Heart left ventricle (tissue), 16 donors: Measurements from ENCODE around the gene SPECC1L. TPM values are rescaled to one million over a fixed set of nuclear protein-coding genes. Genes with fewer than 3 reads are reported as not detected.
"Not testable (repeated sequence)": the region's sequence is repeated elsewhere in the genome, so short reads cannot be mapped to it uniquely, and the experiment has no call there.

Source experiments
- ATAC-seq, 4 donors: fragments of 200-7000 bp; cut with Tn5 transposase; one replicate each; pipeline ENCODE4 v1.9.1; 2020 to 2022; ENCODE audit warnings: moderate library complexity in 4 of 4, mild to moderate bottlenecking in 3 of 4, moderate number of reproducible peaks in 1 of 4
- DNase-seq, 5 donors: peaks; one replicate each; pipeline ENCODE4 v3.0.0-alpha.2; 2020
- H3K27ac ChIP-seq, 12 donors: fragments of 200-600 bp; sonication (generic) in 4 of 12; one replicate each; pipeline versions ENCODE4 v1.5.0 to v1.8.0; 2016 to 2022; ENCODE audit warnings: mild to moderate bottlenecking in 2 of 12
- H3K27me3 ChIP-seq, 9 donors: fragments of 200-600 bp; sonication (generic) in 2 of 9; one replicate each; pipeline versions ENCODE4 v1.5.1 to v1.8.0; 2016 to 2022; ENCODE audit warnings: mild to moderate bottlenecking in 3 of 9
- H3K36me3 ChIP-seq, 9 donors: fragments of 200-600 bp; sonication (generic) in 2 of 9; one replicate each; pipeline versions ENCODE4 v1.5.0 to v1.8.0; 2018 to 2022; ENCODE audit warnings: mild to moderate bottlenecking in 2 of 9
- H3K4me1 ChIP-seq, 12 donors: fragments of 200-600 bp; sonication (generic) in 4 of 12; one replicate each; pipeline versions ENCODE4 v1.5.0 to v1.8.0; 2016 to 2022; ENCODE audit warnings: mild to moderate bottlenecking in 3 of 12
- H3K4me3 ChIP-seq, 12 donors: fragments of 200-600 bp; sonication (generic) in 4 of 12; one replicate each; pipeline versions ENCODE4 v1.5.0 to v1.8.0; 2017 to 2022; ENCODE audit warnings: mild to moderate bottlenecking in 9 of 12, moderate library complexity in 4 of 12
- H3K9me3 ChIP-seq, 12 donors: fragments of 200-600 bp; sonication (generic) in 4 of 12; one replicate each; pipeline versions ENCODE4 v1.5.0 to v1.8.0; 2016 to 2022; ENCODE audit warnings: mild to moderate bottlenecking in 1 of 12
- CTCF ChIP-seq, 12 donors: fragments of 200-600 bp; sonication (generic) in 4 of 12; IDR thresholded peaks; one replicate each; pipeline versions ENCODE4 v1.5.0 to v1.8.0; 2018 to 2022; ENCODE audit warnings: antibody characterized with exemption in 12 of 12, mild to moderate bottlenecking in 5 of 12
- POLR2A ChIP-seq, 2 donors: fragments of 450-650 bp; IDR thresholded peaks; one replicate each; pipeline ENCODE4 v1.6.1; 2017; ENCODE audit warnings: antibody characterized with exemption in 2 of 2, mild to moderate bottlenecking in 2 of 2, moderate library complexity in 2 of 2
- WGBS, 4 donors: extraction: QIAGEN DNeasy Blood & Tissue Kit in 2 of 4; methylation state at CpG; one replicate each; pipeline versions ENCODE4 v1.1.5 to v1.1.7; 2013 to 2018; 5-methylcytosine and 5-hydroxymethylcytosine counted together
- intact Hi-C, 10 donors: fragments of 100-400 bp; cut with DNase I; formaldehyde crosslinking; loops; one replicate each; pipeline versions ENCODE4 v1.11.1 to v1.14.2; 2022
- polyA plus RNA-seq, 2 donors: library from polyadenylated mRNA; stranded (reverse); fragments of 200-250 nt; gene quantifications; one replicate each; pipeline ENCODE4 v1.2.3, GENCODE V29; 2013
- total RNA-seq, 9 donors: library from RNA; depleted of rRNA in 2 of 9; stranded (reverse); fragments of >200 nt in 2 of 9; fragmentation: NEBNext Ultra II Directional in 3 of 9; extraction: Animal tissue kit (Norgen Biotek cat#: 25700) in 3 of 9; gene quantifications; one replicate each; pipeline versions ENCODE4 v1.1.0 to v1.2.4, GENCODE V29; 2016 to 2023
- donor health status: ischemic (EF 13 %, LVEDD 7.1; RV severe dilation, severe dysfunction).
- donor health status: healthy with polysubstance abuse.
- donor health status: DM: no; HTN: yes; CAD: no.
- donor health status: DM: no; HTN: no; CAD: no.
- donor health status: ischemic (EF 25% LVEDD 6.9; RV normal size, moderate dysfunction).
- donor health status: ischemic (EF 25% LVEDD 5.7; RV mildly dilated, moderate dysfunction).
- donor health status: healthy.
- donor health status: DM: yes; HTN: yes; CAD: no.
- donor health status: ischemic (EF 35%, LVEDD 5.7; RV mildly dilated, moderate dysfunction).
- donor health status: nonischemic (EF 11% LVEDD 7.7; RV severe dilation, severe dysfunction).
- donor health status: DM: yes; HTN: yes; CAD: no.
- donor health status: PGD.
- donor health status: ischemic (EF 29% LVEDD 5.4; RV normal size, mild dysfunction).
- donor health status: nonischemic (EF 23%, LVEDD 6.1; RV moderate dilation, normal function).

SPECC1L gene
- total and polyA plus RNA-seq, 11 donors, result 9.8 to 65.3 (median 38.9) TPM

GRCh38 chr22:24282401-24282800 lies 11.8 kb downstream of the SPECC1L start:
- TF ChIP-seq POLR2A (IDR thresholded peaks at IDR 0.05), result no peak
- no peak for TF ChIP-seq CTCF (IDR thresholded peaks at IDR 0.05)
- Histone ChIP-seq H3K27ac (no peak overlapping the region), H3K27me3 (no peaks in the 10 kb centered on the region), H3K9me3 (no peaks in the 10 kb centered on the region), H3K4me1 (peaks cover 0 to 43% (median 28%) of the 10 kb centered on the region in 12 donors), H3K4me3 (no peak overlapping the region), H3K36me3 (peaks cover 0 to 4% (median 0%) of the 10 kb centered on the region in 9 donors)
- intact Hi-C loops, result no loop called here
- DNase-seq (no peak), ATAC-seq (no peak)
- WGBS, 4 donors, result 65 to 84% (median 74%) methylated on average over 2 of the region's 2 CpGs

GRCh38 chr22:24284747-24285203 lies 14.1 kb downstream of the SPECC1L start:
- H3K4me1 ChIP-seq, result peaks cover 4 to 66% (median 45%) of the 10 kb centered on the region in 12 donors
- peak overlapping the region in 7 of 12 donors; percentile 13 to 86 (median 25) for H3K27ac ChIP-seq
- ATAC-seq (no peak), DNase-seq (no peak)
- no peak overlapping the region for H3K4me3 ChIP-seq
- H3K9me3 ChIP-seq, result no peaks in the 10 kb centered on the region
- intact Hi-C loops, result no loop called here
- H3K36me3 ChIP-seq, result no peaks in the 10 kb centered on the region
- H3K27me3 ChIP-seq, result no peaks in the 10 kb centered on the region
- 58 to 68% (median 68%) methylated on average over 2 of the region's 2 CpGs for WGBS, 4 donors
- TF ChIP-seq POLR2A (IDR thresholded peaks at IDR 0.05) (no peak), CTCF (IDR thresholded peaks at IDR 0.05) (no peak)

GRCh38 chr22:24285245-24285644 lies 14.6 kb downstream of the SPECC1L start:
- no peaks in the 10 kb centered on the region for H3K9me3 ChIP-seq
- intact Hi-C loops, result no loop called here
- no peaks in the 10 kb centered on the region for H3K27me3 ChIP-seq
- H3K27ac ChIP-seq, result peak overlapping the region in 9 of 12 donors; percentile 1 to 86 (median 25)
- TF ChIP-seq CTCF (IDR thresholded peaks at IDR 0.05) (no peak), POLR2A (IDR thresholded peaks at IDR 0.05) (no peak)
- H3K4me1 ChIP-seq, result peaks cover 4 to 70% (median 50%) of the 10 kb centered on the region in 12 donors
- 50 to 54% (median 52%) methylated on average over 4 of the region's 4 CpGs for WGBS, 4 donors
- no peaks in the 10 kb centered on the region for H3K36me3 ChIP-seq
- H3K4me3 ChIP-seq, result no peak overlapping the region
- DNase-seq (no peak), ATAC-seq (peak in 2 of 4 donors; percentile 28 to 31)

GRCh38 chr22:24287212-24287611 lies 16.6 kb downstream of the SPECC1L start:
- peak overlapping the region in 11 of 12 donors; percentile 24 to 89 (median 80) for H3K27ac ChIP-seq
- intact Hi-C loops, H3K27me3 ChIP-seq, H3K36me3 ChIP-seq, DNase-seq, H3K4me3 ChIP-seq, H3K9me3 ChIP-seq: not testable (repeated sequence)
- WGBS, 4 donors, result 49 to 79% (median 59%) methylated on average over 3 to 8 of the region's 9 CpGs
- peak; percentile 27 to 62 (median 40) for ATAC-seq
- H3K4me1 ChIP-seq, result peaks cover 7 to 81% (median 63%) of the 10 kb centered on the region in 12 donors

GRCh38 chr22:24287801-24288200 lies 17.2 kb downstream of the SPECC1L start:
- peak overlapping the region in 11 of 12 donors; percentile 24 to 89 (median 80) for H3K27ac ChIP-seq
- H3K27me3 ChIP-seq, H3K36me3 ChIP-seq, H3K9me3 ChIP-seq, intact Hi-C loops, DNase-seq, H3K4me3 ChIP-seq: not testable (repeated sequence)
- peak in 1 of 4 donors; percentile 14 for ATAC-seq
- WGBS, 4 donors, result 58 to 75% (median 64%) methylated on average over 5 to 6 of the region's 6 CpGs
- peaks cover 7 to 84% (median 64%) of the 10 kb centered on the region in 12 donors for H3K4me1 ChIP-seq
